ENCODE measurements around the gene TRIM14.

TRIM14 gene

DNA sequence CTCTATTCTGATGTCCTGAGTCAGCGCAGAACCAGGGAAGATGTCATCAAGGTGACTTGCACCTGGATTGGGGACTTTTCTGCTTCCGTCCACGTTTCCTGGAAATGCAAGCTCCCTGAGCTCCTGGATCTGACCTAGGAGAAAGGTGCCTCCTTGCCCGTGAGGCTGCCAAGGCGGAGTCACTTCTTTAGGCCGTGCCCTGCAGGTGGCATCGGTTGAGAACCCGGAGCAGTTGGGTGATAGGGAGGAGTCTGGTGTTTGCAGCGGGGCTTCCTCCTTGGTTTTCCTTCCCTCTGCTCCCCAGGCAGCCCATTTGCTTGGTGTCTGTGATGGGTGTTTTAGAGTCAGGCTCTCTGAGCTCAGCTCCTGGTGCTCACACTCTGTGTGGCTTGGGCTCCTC, 47.3 kb downstream of the TRIM14 start:
- no peak for ATAC-seq
- TF ChIP-seq OSR1 (CRISPR knock-in tag; IDR thresholded peaks at IDR 0.05) (no peak), CSDC2 (CRISPR knock-in tag; IDR thresholded peaks at IDR 0.05) (no peak), ARNTL (CRISPR knock-in tag; IDR thresholded peaks at IDR 0.05; ENCODE audit: borderline replicate concordance, low read depth) (no peak), BACH2 (CRISPR knock-in tag; IDR thresholded peaks at IDR 0.05; ENCODE audit: borderline replicate concordance) (no peak)
- TF ChIP-seq, protein P1, sequence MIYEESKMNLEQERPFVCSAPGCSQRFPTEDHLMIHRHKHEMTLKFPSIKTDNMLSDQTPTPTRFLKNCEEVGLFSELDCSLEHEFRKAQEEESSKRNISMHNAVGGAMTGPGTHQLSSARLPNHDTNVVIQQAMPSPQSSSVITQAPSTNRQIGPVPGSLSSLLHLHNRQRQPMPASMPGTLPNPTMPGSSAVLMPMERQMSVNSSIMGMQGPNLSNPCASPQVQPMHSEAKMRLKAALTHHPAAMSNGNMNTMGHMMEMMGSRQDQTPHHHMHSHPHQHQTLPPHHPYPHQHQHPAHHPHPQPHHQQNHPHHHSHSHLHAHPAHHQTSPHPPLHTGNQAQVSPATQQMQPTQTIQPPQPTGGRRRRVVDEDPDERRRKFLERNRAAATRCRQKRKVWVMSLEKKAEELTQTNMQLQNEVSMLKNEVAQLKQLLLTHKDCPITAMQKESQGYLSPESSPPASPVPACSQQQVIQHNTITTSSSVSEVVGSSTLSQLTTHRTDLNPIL (CRISPR knock-in tag; IDR thresholded peaks at IDR 0.05; ENCODE audit: low read depth), result no peak
- TF ChIP-seq, protein P2, sequence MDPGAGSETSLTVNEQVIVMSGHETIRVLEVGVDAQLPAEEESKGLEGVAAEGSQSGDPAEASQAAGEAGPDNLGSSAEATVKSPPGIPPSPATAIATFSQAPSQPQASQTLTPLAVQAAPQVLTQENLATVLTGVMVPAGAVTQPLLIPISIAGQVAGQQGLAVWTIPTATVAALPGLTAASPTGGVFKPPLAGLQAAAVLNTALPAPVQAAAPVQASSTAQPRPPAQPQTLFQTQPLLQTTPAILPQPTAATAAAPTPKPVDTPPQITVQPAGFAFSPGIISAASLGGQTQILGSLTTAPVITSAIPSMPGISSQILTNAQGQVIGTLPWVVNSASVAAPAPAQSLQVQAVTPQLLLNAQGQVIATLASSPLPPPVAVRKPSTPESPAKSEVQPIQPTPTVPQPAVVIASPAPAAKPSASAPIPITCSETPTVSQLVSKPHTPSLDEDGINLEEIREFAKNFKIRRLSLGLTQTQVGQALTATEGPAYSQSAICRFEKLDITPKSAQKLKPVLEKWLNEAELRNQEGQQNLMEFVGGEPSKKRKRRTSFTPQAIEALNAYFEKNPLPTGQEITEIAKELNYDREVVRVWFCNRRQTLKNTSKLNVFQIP (CRISPR knock-in tag; IDR thresholded peaks at IDR 0.05; ENCODE audit: borderline replicate concordance, low read depth), result no peak
- TF ChIP-seq, protein P3, sequence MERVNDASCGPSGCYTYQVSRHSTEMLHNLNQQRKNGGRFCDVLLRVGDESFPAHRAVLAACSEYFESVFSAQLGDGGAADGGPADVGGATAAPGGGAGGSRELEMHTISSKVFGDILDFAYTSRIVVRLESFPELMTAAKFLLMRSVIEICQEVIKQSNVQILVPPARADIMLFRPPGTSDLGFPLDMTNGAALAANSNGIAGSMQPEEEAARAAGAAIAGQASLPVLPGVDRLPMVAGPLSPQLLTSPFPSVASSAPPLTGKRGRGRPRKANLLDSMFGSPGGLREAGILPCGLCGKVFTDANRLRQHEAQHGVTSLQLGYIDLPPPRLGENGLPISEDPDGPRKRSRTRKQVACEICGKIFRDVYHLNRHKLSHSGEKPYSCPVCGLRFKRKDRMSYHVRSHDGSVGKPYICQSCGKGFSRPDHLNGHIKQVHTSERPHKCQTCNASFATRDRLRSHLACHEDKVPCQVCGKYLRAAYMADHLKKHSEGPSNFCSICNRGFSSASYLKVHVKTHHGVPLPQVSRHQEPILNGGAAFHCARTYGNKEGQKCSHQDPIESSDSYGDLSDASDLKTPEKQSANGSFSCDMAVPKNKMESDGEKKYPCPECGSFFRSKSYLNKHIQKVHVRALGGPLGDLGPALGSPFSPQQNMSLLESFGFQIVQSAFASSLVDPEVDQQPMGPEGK (CRISPR knock-in tag; IDR thresholded peaks at IDR 0.05; ENCODE audit: borderline replicate concordance), result no peak
- TF ChIP-seq, protein P4, sequence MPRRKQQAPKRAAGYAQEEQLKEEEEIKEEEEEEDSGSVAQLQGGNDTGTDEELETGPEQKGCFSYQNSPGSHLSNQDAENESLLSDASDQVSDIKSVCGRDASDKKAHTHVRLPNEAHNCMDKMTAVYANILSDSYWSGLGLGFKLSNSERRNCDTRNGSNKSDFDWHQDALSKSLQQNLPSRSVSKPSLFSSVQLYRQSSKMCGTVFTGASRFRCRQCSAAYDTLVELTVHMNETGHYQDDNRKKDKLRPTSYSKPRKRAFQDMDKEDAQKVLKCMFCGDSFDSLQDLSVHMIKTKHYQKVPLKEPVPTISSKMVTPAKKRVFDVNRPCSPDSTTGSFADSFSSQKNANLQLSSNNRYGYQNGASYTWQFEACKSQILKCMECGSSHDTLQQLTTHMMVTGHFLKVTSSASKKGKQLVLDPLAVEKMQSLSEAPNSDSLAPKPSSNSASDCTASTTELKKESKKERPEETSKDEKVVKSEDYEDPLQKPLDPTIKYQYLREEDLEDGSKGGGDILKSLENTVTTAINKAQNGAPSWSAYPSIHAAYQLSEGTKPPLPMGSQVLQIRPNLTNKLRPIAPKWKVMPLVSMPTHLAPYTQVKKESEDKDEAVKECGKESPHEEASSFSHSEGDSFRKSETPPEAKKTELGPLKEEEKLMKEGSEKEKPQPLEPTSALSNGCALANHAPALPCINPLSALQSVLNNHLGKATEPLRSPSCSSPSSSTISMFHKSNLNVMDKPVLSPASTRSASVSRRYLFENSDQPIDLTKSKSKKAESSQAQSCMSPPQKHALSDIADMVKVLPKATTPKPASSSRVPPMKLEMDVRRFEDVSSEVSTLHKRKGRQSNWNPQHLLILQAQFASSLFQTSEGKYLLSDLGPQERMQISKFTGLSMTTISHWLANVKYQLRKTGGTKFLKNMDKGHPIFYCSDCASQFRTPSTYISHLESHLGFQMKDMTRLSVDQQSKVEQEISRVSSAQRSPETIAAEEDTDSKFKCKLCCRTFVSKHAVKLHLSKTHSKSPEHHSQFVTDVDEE (CRISPR knock-in tag; IDR thresholded peaks at IDR 0.05), result no peak

DNA sequence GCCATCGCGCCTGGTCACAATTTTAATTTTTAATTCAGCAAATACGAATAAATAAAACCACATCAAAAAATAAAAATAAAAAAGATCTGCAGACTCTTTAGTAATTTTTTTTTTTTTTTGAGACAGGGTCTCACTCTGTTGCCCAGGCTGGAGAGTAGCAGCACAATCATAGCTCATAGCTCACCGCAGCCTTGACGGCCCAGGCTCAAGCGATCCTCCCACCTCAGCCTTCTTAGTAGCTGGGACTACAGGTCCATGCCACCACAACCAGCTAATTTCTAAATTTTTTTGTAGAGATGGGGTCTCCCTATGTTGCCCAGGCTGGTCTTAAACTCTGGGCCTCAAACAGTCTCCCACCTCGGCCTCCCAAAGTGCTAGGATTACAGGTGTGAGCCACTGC, 48.3 kb downstream of the TRIM14 start:
- ATAC-seq, result no peak
- TF ChIP-seq ESRRG (CRISPR knock-in tag; IDR thresholded peaks at IDR 0.05) (no peak), ZNF70 (CRISPR knock-in tag; IDR thresholded peaks at IDR 0.05) (no peak), RARB (CRISPR knock-in tag; IDR thresholded peaks at IDR 0.05) (no peak), ZC3H10 (CRISPR knock-in tag; IDR thresholded peaks at IDR 0.05) (no peak), PPARA (CRISPR knock-in tag; IDR thresholded peaks at IDR 0.05; ENCODE audit: borderline replicate concordance) (no peak), ARNTL (CRISPR knock-in tag; IDR thresholded peaks at IDR 0.05; ENCODE audit: borderline replicate concordance, low read depth) (no peak), TCF4 (CRISPR knock-in tag; IDR thresholded peaks at IDR 0.05; ENCODE audit: borderline replicate concordance) (no peak), SNAI2 (CRISPR knock-in tag; IDR thresholded peaks at IDR 0.05) (no peak), GLIS3 (CRISPR knock-in tag; IDR thresholded peaks at IDR 0.05) (no peak), ZFP3 (CRISPR knock-in tag; IDR thresholded peaks at IDR 0.05) (no peak), CSDC2 (CRISPR knock-in tag; IDR thresholded peaks at IDR 0.05) (no peak), TOX (CRISPR knock-in tag; IDR thresholded peaks at IDR 0.05; ENCODE audit: borderline replicate concordance) (no peak), ZNF565 (CRISPR knock-in tag; conservative IDR thresholded peaks at IDR 0.05; ENCODE audit: low read depth) (no peak), BACH2 (CRISPR knock-in tag; IDR thresholded peaks at IDR 0.05; ENCODE audit: borderline replicate concordance) (no peak), ZFP30 (CRISPR knock-in tag; IDR thresholded peaks at IDR 0.05) (no peak)
- TF ChIP-seq, protein P5, sequence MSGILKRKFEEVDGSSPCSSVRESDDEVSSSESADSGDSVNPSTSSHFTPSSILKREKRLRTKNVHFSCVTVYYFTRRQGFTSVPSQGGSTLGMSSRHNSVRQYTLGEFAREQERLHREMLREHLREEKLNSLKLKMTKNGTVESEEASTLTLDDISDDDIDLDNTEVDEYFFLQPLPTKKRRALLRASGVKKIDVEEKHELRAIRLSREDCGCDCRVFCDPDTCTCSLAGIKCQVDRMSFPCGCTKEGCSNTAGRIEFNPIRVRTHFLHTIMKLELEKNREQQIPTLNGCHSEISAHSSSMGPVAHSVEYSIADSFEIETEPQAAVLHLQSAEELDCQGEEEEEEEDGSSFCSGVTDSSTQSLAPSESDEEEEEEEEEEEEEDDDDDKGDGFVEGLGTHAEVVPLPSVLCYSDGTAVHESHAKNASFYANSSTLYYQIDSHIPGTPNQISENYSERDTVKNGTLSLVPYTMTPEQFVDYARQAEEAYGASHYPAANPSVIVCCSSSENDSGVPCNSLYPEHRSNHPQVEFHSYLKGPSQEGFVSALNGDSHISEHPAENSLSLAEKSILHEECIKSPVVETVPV (CRISPR knock-in tag; IDR thresholded peaks at IDR 0.05), result no peak
- TF ChIP-seq, protein P2 (CRISPR knock-in tag; IDR thresholded peaks at IDR 0.05; ENCODE audit: borderline replicate concordance, low read depth), result no peak
- TF ChIP-seq, protein P1 (CRISPR knock-in tag; IDR thresholded peaks at IDR 0.05; ENCODE audit: low read depth), result no peak
